GM13977 (cell line): Measurements from ENCODE around the gene P3H4.

Experiments used
- DNase-seq: peaks from one replicate; pipeline ENCODE4 v3.0.0; 2012; ENCODE audit warnings: low spot score
- CTCF ChIP-seq: IDR thresholded peaks from 2 replicates; pipeline ENCODE4 v1.5.1; 2012; ENCODE audit warnings: mild to moderate bottlenecking, control low read depth; ENCODE audit not compliant: insufficient read depth; ENCODE audit errors: extremely low read depth, missing control alignments
- in situ Hi-C: fragments of 300-500 bp; cut with MboI; formaldehyde crosslinking; loops from one replicate; pipeline ENCODE4 v1.12.0; 2022; ENCODE audit warnings: low sequenced_read_pairs, low pct_unique_long_range_greater_than_20kb, mixed read lengths, inconsistent platforms; ENCODE audit not compliant: unreplicated experiment

The P3H4 gene

DNA sequence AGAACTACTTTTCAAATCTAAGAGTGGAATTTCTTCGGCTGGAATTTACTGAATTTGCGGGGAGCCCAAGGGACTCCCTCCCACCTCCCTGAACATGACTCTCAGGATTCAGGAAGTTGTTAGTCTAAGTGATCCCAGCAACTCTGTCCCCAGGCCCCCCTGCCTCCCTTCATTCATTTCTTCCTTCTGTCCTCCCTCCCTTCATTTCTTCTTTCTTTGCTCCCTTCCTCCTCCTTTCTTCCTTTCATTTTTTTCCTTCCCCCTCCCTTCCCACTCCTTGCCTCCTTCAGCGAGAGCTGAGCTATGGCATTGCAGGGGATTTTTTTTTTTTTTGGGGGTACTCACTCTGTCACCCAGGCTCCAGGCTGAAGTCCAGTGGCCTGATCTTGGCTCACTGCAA, 14.4 kb downstream of the P3H4 start:
- in situ Hi-C loops: no loop called here
- TF ChIP-seq CTCF: no peak
- DNase-seq: no peak

DNA sequence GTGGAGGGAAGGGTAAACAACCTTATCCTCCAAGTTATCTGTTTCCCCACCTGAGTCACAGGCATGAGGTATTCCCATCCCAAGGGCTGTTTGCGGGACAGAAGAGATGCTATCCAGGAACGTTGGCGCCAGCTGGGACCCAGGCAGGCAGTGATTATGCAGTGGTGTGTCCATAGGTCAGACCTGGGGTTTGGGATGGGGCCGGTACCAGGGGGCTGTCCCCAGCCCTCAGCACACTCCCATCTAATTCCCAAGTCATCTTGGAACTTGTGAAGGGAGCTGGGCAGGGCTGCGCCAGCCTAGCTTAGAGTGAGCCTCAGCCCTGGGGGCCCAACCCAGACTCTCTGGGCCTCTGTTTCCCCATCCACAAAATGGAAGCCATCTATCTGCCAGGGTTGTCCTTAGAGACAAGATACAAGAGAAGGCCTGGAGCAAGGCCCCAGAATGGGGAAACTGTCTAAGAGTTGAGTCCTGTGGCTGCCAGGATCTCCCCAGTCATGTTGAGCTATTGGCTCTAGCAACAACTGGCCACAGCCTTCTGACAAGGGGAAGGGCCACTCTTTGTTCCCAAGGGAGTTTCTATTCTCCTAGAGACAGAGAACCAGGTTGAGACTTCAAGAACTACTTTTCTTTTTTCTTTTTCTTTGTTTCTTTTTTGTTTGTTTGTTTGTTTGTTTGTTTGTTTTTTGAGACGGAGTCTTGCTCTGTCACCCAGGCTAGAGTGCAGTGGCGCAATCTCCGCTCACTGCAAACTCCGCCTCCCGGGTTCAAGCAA, 15.4 kb downstream of the P3H4 start:
- no peak for TF ChIP-seq CTCF
- DNase-seq: no peak
- in situ Hi-C loops: no loop called here

GRCh38 chr17:41794540-41794975, 17.2 kb downstream of the P3H4 start:
- in situ Hi-C loops: no loop called here
- no peak for TF ChIP-seq CTCF
- no peak for DNase-seq

- in situ Hi-C loops: no loop called here
- TF ChIP-seq CTCF: no peak
- DNase-seq: no peak
Measured at GRCh38 chr17:41793784-41794539, 17.8 kb downstream of the P3H4 start.

DNA sequence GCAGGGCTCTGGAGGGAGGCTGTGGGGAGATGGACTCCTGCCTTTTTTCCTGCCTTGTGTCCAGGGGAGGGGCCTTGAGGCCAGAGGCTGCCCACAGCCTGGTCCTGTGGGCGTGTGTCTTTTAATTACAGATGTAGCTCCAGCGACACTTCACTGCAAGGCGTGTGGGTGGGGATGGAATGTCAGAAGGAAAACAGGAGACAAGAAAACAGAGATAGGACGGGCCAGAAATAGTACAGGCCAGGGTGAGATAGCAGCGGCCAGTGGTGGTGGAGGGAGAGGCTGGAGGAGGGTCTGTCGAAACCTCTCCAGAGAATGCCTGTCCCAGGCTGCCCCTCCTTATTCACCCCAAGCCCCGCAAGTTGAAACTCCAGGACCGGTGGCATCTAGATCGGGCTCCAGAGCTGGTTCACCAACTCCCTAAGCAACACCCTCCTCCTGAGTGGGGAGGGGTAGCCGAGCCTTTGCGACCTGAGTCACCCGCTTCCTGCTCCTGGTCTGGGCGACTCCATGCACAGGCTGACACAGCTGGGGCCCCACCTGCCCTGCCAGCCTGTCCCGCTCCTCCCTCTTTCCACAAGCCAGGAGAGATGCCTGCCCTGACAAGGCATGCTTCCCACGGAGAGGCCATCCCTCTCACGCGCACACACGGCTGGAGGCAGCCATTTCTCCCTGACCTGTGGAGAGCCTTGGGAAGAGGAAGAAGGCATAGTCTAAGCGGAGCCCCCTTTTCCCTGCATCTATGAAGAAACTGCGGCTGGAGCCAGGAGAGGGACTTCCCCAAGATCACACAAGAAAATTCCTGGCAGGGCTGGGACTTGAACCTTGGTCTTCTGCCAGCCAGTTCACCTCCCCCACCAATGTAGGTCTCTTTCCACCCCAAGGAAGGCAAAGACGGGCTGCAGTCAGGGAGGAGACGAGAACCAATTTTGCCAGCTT, 18.6 kb downstream of the P3H4 start:
- in situ Hi-C loops: no loop called here

More for the DNA sequence above, 18.6 kb downstream of the P3H4 start:
- no peak for DNase-seq
- TF ChIP-seq CTCF: no peak
